AG08395 (cell line): ENCODE data around the gene APPBP2.
A peak's percentile ranks its signal among the peaks of the same experiment; 100 is the strongest.
"Not testable (repeated sequence)": the region's sequence is repeated elsewhere in the genome, so short reads cannot be mapped to it uniquely, and the experiment has no call there.

Experiments
- DNase-seq: peaks from one replicate; pipeline ENCODE4 v3.0.0; 2012; ENCODE audit warnings: mixed read lengths, low spot score

APPBP2 gene

DNA sequence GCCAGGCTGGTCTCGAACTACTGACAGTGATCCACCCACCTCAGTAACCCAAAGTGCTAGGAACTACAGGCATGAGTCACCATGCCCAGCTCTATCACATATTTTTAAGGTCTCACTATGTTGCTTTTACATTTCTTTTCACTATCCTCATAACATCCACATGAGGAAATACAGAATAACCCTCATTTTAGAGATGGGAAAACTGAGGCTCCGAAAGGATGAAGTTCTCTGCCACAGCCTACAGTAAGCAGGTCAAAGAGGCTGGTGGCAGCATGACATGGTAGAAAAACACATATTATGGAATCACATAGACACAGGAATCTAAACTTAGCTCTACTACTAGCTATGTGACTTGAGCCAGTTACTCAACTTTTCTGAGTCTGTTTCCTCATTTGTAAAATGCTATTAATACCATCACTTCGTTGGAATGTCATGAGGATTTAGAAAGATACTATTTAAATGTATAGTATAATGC lies 32.2 kb downstream of the APPBP2 start:
- DNase-seq: no peak

DNA sequence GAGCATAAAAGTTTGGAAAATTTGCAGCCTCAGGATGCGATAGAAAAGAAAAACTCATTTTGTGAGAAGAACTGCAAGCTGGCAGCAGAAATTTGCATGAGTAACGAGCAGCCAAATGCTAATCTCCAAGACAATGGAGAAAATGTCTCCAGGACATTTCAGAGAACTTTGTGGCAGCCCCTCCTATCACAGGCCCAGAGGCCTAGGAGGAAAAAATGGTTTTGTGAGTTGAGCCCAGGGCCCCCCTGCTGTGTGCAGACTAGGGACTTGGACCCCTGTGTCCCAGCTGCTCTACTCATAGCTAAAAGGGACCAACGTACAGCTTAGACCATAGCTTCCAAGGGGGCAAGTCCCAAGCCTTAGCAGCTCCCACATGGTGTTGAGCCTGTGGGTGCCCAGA lies 34.3 kb downstream of the APPBP2 start:
- DNase-seq: no peak

DNA sequence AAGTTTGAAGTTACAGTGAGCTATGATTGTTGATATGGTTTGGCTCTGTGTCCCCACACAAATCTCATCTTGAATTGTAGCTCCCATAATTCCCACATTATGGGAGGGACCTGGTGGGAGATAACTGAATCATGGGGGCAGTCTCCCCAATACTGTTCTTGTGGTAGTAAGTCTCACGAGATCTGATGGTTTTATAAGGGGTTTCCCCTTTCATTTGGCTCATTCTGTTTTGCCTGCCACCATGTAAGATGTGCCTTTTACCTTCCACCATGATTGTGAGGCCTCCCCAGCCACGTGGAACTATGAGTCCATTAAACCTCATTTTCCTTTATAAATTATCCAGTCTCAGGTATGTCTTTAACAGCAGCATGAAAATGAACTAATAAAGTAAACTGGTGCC lies 35.4 kb downstream of the APPBP2 start:
- DNase-seq: not testable (repeated sequence)

DNA sequence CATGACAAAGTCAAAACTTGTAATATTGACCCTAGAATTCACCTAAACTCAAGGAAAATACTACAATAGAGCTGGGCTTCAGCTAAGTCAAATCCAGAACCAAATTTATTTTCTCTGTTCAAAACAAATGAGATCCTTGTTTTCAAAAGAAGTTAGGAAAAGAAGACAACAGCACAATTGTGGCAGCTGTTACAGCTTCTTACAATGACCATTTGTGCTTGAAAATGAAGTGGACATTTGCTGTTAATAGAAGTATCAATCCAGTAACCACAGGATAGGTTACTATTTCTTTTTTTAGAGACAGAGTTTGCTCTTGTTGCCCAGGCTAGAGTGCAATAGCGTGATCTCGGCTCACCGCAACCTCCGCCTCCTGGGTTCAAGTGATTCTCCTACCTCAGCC lies 44.4 kb downstream of the APPBP2 start:
- DNase-seq: no peak

DNA sequence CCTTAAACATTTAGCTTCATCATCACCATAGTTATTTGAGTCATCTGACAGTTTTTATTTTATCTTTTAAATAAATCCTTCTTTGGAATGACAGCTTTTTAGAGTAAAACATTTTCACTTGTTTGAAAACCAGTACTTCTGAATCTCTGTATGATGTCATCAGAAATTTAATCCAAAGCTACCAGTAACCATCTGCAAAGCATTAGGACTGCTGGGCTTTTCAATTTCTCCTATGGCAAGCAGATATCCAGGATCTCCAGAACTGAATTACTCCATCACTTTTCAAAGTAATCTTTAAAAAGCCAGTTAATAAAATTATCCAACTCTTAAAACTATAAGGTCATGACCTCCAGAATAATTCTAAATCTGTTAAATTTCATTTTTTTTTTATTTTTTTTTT lies 52.3 kb downstream of the APPBP2 start:
- peak; percentile 40 for DNase-seq

DNA sequence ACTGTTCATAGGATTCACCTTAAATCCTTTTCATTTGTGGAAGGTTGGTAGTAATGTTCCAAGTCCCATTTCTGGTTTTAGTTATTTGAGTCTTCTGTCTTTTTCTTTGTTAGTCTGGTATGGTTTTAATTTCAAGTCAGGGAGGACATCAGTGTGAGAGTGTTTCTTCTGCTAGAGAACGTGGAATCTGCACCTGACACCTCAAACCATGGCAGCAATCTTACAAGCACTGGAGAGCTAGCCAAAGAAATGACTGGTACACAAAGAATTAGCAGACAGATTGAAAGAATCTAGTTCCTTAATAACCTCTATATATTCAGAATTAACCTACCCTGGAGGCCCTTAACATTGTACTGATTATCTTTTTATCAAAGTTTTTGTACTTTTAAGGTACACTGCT lies 53.6 kb downstream of the APPBP2 start:
- DNase-seq: no peak

DNA sequence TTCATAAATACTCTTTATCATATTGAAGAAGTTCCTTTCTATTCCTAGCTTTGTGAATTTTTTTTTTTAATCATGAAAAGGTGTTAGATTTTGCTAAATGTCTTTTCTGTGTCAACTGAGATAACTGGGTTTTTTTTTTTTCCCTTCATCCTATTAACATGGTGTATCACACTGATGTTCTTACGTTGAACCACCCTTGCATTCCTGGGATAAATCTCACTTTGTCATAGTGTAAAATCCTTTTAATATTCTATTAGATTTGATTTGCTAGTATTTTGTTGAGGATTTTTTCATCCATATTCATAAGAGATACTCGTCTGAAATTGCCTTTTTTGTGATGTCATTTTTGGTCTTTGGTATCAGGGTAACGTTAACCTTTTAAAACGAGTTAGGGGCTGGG lies 54.6 kb downstream of the APPBP2 start:
- DNase-seq: no peak

DNA sequence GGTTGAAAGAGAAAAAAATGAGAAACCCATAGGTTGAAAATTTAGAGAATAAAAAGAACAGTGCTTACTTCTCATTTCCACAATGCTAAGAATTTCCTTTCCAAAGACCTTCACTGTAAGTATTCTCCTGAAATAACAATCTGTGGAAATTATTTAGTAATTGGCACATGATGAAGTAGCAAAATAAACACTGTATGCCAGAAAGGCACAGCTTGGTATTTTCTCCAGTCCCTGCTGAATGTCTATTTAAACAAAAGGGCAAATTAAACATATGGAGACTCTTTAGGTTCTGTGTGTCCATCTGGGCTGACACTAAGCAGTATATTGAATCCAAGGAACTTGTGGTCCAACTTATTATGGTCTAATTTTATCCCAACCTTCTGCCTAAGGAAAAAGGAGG lies 57.7 kb downstream of the APPBP2 start:
- no peak for DNase-seq

DNA sequence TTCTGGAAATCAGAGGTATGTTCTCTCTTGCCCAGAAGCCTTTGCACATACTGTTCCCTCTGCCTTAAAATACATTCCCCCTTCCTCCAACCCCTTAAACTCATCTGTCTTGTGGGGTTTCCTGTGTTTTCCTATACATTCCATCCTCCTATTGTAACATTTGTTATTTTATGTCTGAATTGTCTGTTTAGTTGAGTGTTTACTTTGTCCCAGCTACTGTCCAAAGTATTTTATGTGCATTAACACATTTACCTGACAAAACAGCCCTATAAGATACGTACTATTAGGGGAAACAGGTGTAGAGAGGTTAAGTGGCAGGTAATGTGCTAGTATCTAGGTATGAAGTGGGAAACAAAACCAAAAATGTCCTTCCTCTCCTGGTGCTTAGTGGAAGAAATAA lies 61.7 kb downstream of the APPBP2 start:
- DNase-seq: no peak

DNA sequence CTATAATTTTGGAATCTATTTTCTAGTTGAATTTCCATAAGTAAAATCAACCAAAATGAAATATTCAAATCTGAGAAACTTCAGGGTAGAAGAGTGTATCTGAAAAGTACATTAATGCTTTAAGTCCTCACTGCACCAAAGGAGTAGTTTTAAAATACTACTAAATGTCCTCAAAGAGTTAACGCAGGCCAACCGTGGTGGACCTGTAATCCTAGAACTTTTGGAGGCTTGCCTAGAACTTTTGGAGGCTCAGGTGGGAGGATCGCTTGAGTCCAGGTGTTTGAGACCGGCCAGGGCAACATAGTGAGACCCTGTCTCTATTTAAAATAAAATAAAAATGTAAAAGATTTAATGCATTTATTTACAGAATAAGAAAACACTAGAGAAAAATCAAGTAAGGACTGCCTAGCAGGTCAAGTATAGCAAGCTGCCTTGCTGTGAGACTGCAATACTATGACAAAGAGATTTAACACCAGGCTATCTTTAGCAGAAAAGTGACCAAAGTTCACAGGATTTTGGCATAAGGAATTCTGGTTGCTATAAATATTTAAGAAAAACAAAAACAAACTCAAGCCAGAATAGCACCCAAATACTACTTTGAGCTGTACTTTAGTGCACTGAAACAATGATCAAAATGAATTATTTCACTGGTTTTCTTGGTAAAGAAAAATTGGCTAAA lies 62.7 kb downstream of the APPBP2 start:
- DNase-seq: no peak

DNA sequence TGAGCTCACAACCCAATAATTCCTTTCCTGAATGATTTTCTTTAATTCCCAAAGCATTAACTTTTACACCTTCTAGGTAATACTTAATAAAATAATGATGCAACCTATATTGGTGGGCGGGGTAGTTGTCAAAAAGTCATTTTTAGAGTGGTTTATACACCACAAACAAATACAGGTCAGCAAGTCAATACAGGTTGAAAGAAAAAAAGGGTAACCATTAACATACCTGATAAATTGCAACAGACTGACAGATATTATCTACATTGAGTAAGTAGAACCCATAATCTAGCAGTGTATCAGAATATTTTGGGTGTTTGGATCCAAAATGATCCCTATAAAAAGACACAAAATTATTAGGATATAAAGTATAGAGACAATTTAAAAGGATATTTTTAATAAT lies 64.5 kb downstream of the APPBP2 start:
- DNase-seq: no peak

DNA sequence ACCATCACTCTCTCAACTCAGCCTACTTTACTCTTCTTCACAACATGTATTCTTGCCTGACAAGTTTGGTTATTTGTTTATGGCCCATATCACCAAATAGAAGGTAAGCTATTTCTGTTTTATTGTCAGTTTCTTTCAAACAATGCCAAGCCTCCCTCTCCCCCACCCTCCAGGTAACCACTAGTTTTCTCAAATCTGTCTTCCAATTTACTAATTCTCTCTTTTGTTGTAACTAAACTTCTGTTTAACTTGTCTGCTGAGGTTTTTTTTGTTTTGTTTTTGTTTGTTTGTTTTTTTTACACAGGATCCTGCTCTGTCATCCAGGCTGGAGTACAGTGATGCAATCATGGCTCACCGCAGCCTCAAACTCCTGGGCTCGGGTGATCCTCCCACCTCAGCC lies 68.9 kb downstream of the APPBP2 start:
- no peak for DNase-seq

DNA sequence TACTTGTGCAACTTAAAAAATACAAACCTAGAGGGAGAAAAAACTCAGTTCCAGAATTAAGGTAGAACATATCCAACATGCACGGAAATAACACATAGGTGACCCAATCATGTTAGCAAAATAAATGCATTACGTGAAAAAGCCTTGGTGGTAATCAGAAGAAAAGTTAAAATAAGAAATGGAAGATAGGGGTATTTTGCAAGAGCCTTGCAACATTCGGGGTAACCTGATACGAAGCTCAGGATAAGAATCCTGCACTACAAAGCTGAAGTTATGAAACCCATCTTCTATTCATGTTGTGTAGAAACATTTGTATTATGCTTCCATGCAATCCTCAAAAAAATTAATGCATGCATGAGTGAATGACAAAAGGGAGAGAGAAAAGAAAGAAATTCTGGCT lies 70.7 kb downstream of the APPBP2 start:
- DNase-seq: no peak

DNA sequence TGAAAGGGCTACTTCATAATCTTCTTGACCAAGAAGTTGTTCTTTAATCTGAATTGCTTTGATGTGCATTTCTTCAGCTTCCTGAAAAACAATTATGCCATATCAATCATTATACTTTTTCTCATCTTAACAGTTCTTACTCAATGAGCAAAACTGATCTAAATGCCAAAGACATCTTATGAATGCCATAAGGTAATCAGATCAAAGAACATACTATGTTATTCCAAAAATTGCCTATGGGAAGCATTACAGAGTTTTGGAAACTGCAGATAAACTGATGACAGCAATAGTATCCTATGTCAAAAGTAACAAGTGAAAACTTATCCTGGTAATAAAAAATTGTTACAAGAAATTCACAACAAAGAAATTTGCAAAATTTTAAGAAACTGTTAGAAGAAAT lies 74.1 kb downstream of the APPBP2 start:
- no peak for DNase-seq

DNA sequence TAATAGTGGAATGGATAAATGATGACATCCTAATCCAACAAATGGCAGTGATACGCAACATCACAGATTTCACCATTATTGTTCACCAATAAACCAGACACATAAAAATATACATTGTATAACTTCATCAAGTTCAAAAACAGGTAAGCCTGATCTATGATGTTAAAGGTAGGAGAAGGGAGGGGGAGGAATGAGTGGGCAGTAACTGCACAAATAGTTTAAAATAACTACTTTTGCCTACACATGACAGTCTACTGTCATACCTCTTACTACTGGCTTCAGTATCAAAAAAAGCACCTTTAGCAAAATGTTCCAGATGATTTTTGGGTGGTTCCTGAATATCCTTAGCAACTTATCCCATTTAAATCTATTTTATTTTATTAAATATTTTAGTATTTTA lies 75.0 kb downstream of the APPBP2 start:
- DNase-seq: no peak

DNA sequence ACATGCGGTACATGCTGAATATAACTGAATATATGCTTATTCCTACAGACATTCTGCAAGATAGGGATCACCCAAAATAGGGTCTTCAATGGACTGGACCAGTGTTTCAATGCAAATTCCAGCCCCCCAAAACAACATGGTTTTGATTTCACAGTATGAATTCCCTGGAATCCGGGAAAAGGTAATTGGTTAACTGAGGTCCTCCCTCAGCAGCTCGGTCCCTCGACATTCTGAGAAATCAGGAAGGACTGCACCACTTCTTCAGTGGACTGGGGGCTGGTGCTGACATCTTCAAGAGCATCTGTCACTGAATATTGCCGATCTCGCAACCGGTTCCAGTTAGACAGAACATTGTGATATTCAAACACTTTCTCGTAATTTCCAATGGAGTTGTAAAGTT lies 78.7 kb downstream of the APPBP2 start:
- DNase-seq: no peak

DNA sequence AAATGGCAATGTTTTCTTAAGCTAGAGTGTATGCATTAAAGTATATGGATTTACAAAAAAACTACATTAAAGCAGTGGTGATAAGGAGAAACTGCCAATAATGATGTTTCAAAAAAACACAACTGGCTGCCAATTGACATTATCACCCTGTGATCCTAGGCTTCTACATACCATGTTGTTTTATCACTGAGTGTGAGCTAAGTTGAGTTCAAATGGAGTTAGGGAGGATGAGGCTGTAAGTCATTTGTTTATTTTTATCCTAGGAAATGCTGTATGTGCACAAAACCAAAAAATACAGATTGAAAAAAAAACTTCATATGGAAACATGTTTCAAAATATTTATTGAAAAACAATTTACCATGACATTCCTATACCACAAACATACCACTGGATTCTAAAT lies 80.9 kb downstream of the APPBP2 start:
- DNase-seq: no peak

DNA sequence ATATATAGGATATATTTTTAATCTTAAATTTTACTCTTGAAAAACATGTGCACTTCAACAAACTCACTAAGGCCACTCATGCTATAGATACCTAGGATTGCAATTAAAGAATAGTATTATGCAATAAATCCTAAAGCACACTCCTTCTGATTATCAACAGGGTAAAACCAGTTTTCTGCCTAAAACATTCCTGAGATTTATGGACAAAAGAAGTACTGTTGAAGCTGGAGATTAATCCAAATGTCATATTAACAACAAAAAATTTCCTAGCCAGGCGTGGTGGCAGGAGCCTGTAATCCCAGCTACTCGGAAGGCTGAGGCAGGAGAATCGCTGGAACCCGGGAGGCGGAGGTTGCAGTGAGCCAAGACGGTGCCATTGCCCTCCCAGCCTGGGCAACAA lies 82.3 kb downstream of the APPBP2 start:
- DNase-seq: no peak

DNA sequence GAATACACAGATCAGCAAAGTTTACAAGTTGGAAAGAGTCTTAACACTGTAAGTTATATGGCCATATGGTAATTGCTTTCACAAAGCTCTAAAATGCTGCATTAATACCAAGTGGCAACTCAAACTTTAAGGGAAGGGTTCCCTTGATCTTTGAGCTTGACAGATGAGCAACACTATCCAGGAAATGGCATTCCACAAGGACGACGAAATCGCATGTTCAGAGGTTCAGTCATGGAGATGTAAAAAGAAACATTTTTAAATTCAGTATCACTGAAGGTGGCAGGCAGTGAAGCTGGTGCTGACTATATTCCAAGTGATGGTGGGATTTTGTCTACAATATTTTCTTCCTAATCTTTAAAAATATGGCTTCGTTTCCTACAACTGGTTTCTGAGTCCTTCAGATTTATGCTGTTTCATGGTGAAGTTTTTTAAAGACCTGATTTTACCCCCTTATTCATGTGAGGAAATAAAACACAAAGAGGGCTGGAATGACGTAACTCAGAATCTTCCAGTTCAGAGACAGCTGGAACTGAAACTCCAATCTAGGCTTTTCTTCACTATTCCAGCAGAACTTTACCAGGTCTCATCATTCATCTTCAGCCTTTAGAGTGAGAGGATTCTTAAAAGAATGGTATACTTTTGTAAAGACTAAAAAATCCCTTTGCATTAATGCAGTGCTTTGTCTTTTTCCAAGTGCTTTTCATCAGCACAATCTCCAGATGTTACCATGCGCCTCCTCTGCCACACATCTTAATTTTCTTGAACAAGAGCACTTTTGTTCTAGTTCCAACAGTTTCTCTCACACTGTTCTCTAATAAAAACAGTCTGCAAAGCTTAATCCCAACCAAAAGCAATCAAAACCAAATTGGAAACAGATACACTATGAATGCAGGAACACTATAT lies 83.5 kb downstream of the APPBP2 start:
- DNase-seq: peak; percentile 59

DNA sequence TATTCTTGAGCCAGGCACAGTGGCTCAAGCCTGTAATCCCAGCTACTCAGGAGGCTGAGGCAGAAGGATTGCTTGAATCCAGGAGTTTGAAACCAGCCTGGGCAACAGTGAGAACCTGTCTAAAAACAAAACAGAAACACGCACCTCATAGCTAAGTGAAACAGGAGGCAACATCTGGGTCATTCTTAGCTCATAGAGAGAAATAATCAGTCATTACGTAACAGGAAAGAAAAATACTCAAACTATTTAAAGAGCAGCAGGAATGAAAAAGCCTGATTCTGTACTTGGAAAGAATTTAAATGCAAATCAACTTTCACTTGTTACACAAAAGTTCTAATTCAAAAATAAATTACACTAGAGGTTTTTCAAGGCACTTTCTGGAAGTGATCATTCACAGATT lies 86.5 kb downstream of the APPBP2 start:
- DNase-seq: peak; percentile 31

DNA sequence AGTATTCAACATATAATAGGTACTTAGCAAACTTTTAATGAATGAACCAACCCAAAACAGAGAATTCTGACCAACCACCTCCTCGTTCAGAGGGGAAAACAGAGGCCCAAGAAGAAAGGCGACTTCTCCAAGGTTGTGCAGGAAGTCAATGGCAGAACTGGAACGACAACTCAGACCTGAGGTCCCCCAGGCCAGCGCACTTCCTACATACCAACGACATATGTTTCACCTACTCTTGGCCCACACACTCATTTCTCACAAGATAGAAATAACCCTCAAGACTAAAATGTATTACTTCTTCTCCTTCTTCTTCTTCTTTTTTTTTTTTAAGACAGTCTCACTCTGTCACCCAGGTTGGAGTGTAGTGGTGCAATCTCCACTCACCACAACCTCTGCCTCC lies 89.4 kb downstream of the APPBP2 start:
- no peak for DNase-seq

DNA sequence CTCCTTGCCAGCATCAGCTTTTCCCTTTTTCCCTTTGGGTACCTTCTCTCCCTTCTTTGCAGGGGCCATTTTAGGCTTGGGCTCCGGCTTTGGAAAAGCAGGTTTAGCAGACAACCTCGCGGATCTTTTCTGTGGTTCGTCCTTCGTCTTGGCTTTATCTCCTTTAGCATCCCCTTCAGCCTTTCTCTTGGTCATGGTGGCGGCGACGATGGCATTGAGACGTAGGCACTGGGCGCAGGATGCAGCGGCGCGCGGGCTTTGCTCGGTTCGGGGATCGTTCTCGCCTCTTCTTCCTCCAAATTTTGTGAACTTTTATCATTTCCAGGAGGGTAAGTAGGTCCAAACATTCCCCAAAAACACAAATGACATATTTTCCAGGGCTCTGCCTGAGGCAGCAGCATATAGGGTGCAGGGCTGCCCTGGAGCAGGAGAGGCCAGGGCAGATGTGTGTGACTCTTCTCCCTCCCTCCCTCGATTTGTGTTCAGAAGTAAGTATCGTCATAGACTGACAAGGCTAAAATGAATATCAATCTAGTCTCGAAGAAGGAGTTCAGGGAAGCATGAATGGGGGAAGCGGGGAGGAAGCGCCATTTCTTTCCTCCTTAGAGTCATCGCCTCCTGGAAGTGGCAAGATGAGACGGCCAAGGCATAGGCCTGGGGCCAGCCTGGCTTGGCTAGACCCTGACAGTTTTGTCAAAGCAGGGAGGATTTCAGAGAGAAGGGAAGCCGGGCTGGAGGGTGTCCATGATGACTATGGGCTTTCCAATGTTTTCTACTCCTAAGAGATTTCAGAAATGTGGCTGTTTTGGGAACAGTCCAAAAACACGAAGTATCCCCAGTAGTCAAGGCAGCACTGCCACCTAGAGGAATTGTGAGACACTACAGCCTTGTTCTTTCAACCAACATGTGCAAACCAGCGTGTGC lies 90.5 kb downstream of the APPBP2 start:
- DNase-seq: peak; percentile 86
